ENCODE results near the gene CHCHD10.

CHCHD10 gene

DNA sequence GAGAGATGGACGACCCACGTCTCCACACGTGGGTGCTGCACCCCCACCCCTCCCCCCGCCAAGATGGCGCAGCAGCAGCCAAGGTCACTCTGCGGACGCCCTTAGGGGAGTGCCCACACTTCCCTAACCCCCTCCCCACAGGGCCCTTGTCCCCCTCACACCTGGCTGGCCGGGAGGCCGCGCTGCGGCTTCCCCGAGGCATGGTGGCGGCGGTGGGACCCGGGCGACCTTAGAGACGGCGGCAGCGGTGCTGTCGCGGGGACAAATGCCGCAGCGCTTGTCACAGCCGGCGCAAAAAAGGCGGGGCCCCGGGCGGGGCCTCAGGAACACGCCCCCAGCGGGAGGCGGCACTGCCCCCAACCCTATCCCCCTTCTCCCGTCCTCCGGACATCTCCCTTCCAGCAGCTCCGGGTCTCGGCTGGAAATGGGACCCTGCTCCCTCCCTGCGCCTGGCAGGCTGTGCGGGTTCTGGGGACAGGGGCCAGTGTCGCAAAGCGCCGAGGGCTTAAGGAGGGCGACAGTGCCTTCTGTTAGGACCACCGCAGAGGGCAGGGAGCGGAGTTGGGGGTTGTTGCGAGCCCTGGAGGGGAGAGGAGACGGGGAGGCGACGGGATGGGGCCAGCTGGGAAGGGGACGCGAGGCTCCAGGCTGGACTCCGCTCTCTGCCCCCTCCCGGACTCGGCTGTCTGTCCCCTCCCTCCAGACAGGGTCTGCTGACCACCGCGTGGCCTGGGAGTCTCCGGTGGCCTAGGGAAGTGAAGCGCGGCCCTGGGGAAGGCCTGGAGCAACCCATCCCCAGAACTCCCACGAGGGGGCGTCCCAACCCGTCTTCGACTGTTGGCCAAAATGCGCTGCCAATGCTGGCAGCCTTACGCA, at the start of gene CHCHD10:
TSS of gene CHCHD10 (minus strand) at position 300 of the 876 bp plus-strand sequence. CDS start at position 202, 98 bp downstream.
- H3K4me1 ChIP-seq (ENCODE audit: insufficient read depth, low read length), result peaks cover 28% of the 10 kb centered on the region

DNA sequence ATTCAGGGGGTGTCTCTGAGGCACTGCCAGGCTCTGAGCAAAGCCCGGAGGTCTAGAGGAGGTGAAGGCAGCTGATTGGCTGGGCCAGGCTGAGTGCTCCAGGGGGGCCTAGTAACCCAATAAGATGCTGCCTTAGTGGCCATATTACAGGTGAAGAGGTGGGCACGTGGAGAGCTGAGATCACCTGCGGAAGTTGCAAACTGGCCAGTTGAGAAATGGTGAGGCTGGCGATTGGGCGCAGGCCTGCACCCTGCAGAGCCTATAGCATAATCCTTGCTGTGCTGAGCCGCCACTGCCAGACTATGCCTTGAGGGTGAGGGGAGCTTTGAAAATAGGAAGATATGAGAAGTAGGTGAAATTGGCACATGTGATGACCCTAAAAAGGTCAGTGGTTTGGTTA, 49.4 kb upstream of the CHCHD10 start:
- no peak overlapping the region for H3K9ac ChIP-seq (ENCODE audit: low read length)
- no peaks in the 10 kb centered on the region for H3K4me1 ChIP-seq (ENCODE audit: insufficient read depth, low read length)
- H3K27me3 ChIP-seq (ENCODE audit: control insufficient read depth in 1 of 2, insufficient read depth in 2 of 2, low read length in 2 of 2), result no peaks in the 10 kb centered on the region
- no peaks in the 10 kb centered on the region for H3K9me3 ChIP-seq (ENCODE audit: low read length)
- peaks cover 50% of the 10 kb centered on the region for H3K36me3 ChIP-seq (ENCODE audit: insufficient read depth, low read length)
- no peak overlapping the region for H3K4me3 ChIP-seq (ENCODE audit: low read depth in 1 of 2, low read length in 2 of 2)
- no peak overlapping the region for H3K27ac ChIP-seq (ENCODE audit: low read depth, low read length)

More for the DNA sequence above, at the start of gene CHCHD10:
- Histone ChIP-seq H3K27me3 (ENCODE audit: control insufficient read depth in 1 of 2, insufficient read depth in 2 of 2, low read length in 2 of 2) (no peaks in the 10 kb centered on the region), H3K27ac (ENCODE audit: low read depth, low read length) (peak within 1 kb of the TSS; percentile 94), H3K9me3 (ENCODE audit: low read length) (no peaks in the 10 kb centered on the region), H3K4me3 (ENCODE audit: low read depth in 1 of 2, low read length in 2 of 2) (peak within 1 kb of the TSS; percentile 59 to 77), H3K36me3 (ENCODE audit: insufficient read depth, low read length) (no peaks in the 10 kb centered on the region), H3K9ac (ENCODE audit: low read length) (peak within 1 kb of the TSS; percentile 71)

DNA sequence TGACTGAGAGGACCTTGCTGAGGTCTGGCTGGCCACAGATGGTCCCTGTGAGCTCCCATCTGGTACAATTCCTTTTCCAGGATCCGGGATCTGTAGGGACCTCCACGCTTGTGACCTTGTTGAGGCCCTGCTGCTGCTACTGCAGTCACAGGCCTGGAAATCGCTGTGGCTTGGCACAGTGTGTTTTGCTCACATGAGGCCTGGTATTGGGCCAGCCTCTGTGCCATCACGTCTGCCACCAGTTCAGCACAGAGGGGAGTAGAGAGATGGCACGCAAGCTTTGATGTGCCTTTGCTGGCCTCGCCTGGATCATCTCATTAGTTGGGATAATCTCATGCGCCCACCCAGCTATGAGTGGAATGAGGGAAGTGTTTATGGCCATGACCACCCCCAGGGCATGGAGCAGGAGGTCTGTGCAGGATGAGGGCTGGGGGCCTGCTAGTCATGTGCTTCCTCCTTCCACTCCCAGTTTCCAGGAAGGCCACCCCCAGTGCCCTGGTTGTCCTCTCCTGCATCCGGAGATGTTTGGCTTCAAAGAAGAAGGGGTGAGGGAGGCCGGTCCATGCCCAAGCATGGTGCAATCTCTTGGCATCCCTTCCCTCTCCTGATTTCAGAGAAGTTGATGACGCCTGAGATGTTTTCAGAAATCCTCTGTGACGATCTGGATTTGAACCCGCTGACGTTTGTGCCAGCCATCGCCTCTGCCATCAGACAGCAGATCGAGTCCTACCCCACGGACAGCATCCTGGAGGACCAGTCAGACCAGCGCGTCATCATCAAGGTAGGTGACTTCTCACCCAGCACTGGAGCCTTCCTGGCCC, 48.6 kb upstream of the CHCHD10 start:
- no peak overlapping the region for H3K4me3 ChIP-seq (ENCODE audit: low read depth in 1 of 2, low read length in 2 of 2)
- no peaks in the 10 kb centered on the region for H3K9me3 ChIP-seq (ENCODE audit: low read length)
- no peak overlapping the region for H3K27ac ChIP-seq (ENCODE audit: low read depth, low read length)
- no peaks in the 10 kb centered on the region for H3K4me1 ChIP-seq (ENCODE audit: insufficient read depth, low read length)
- peaks cover 51% of the 10 kb centered on the region for H3K36me3 ChIP-seq (ENCODE audit: insufficient read depth, low read length)
- no peak overlapping the region for H3K9ac ChIP-seq (ENCODE audit: low read length)
- no peaks in the 10 kb centered on the region for H3K27me3 ChIP-seq (ENCODE audit: control insufficient read depth in 1 of 2, insufficient read depth in 2 of 2, low read length in 2 of 2)

DNA sequence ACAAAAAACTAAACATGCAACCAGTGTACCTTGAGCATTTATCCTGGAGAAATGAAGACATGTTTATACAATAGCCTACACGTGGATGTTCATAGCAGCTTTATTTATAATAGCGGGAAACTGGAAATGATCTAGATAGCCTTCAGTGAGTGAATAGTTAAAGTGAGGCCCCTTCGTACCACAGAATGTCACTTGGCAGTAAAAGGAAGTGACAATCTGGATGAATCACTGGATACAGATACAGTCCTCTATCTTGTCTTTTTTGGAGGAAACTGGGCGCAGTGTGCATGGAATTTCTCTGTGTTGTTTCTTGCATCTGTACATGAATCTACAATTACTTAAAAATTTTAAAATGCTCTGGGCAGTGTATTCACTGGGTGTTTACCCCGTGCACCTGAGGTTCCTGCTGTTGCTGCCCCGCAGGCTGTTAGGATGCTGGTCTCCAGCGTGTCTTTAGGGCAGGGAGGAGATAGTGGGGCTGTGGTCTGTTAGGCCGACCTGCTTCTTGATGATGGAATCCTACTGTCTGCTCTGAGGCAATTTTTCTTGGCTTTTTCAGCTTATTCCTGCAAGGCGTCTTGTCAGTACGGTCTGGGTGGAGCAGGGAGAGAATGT, 47.9 kb upstream of the CHCHD10 start:
- Histone ChIP-seq H3K36me3 (ENCODE audit: insufficient read depth, low read length) (peaks cover 50% of the 10 kb centered on the region), H3K4me3 (ENCODE audit: low read depth in 1 of 2, low read length in 2 of 2) (no peak overlapping the region), H3K9me3 (ENCODE audit: low read length) (no peaks in the 10 kb centered on the region), H3K27ac (ENCODE audit: low read depth, low read length) (no peak overlapping the region), H3K27me3 (ENCODE audit: control insufficient read depth in 1 of 2, insufficient read depth in 2 of 2, low read length in 2 of 2) (no peaks in the 10 kb centered on the region), H3K4me1 (ENCODE audit: insufficient read depth, low read length) (no peaks in the 10 kb centered on the region), H3K9ac (ENCODE audit: low read length) (no peak overlapping the region)

DNA sequence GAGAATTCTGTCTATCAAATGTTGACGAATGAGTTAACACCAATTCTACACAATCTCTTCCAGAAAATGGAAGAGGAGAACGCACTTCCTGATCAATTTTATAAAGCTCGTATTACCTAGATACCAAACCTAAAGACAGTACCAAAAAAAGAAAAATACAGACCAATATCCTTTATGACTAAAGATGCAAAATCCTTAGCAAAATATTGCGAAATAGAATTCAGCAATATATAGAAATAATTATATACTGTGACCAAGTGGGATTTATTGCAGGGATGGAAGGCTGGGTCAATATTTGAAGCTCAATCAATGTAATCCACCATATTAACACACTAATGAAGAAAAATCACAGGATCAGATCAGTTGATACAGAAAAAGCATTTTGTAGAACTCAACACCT, 44.6 kb upstream of the CHCHD10 start:
- Histone ChIP-seq H3K9ac (ENCODE audit: low read length) (no peak overlapping the region), H3K4me1 (ENCODE audit: insufficient read depth, low read length) (no peaks in the 10 kb centered on the region), H3K27ac (ENCODE audit: low read depth, low read length) (no peak overlapping the region), H3K4me3 (ENCODE audit: low read depth in 1 of 2, low read length in 2 of 2) (no peak overlapping the region), H3K27me3 (ENCODE audit: control insufficient read depth in 1 of 2, insufficient read depth in 2 of 2, low read length in 2 of 2) (no peaks in the 10 kb centered on the region), H3K36me3 (ENCODE audit: insufficient read depth, low read length) (peaks cover 25% of the 10 kb centered on the region), H3K9me3 (ENCODE audit: low read length) (no peaks in the 10 kb centered on the region)

DNA sequence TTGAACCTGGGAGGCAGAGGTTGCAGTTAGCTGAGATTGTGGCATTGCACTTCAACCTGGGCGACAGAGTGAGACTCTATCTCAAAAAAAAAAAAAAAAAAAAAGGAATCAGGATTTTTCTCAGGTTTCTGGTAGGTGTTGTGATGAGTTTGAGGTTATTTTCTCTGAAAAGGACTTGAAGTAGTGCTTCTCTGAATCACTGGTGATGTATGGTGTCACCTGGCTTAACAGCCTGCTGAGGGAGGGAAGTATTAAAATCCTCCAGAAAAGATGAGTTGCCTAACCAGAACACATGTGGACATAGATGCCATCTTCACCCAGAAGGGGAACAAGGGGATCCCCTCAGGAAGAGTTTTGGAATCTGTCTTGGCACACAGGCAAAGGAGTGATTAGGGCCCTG, 39.1 kb upstream of the CHCHD10 start:
- Histone ChIP-seq H3K36me3 (ENCODE audit: insufficient read depth, low read length) (peaks cover 60% of the 10 kb centered on the region), H3K4me3 (ENCODE audit: low read depth in 1 of 2, low read length in 2 of 2) (no peak overlapping the region), H3K27ac (ENCODE audit: low read depth, low read length) (no peak overlapping the region), H3K9me3 (ENCODE audit: low read length) (no peaks in the 10 kb centered on the region), H3K4me1 (ENCODE audit: insufficient read depth, low read length) (no peaks in the 10 kb centered on the region), H3K9ac (ENCODE audit: low read length) (no peak overlapping the region), H3K27me3 (ENCODE audit: control insufficient read depth in 1 of 2, insufficient read depth in 2 of 2, low read length in 2 of 2) (no peaks in the 10 kb centered on the region)

DNA sequence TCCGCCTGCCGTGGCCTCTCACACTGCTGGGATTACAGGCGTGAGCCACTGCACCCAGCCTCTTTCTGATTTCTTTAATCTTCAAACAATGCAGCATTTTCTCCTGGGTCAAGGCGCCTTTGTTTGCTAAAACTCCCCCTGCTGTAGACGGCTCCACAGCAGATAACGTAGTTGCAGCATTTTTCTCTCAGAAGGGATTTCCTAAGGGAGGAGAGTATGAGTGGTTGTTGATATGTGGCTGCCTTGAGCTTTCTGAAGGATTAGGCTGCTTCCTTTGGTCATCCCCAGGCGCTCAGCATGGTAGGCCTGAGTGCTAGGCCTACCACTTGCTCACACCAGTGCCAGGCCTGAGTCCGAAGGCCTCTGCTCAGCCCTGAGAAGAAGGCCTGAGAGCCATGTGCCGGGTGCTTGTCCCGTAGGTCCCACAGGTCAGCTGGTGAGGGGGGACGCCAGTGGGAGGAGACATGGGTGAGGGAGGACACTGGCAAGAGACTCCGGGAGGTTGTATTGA, 37.1 kb upstream of the CHCHD10 start:
- Histone ChIP-seq H3K9ac (ENCODE audit: low read length) (no peak overlapping the region), H3K4me1 (ENCODE audit: insufficient read depth, low read length) (no peaks in the 10 kb centered on the region), H3K9me3 (ENCODE audit: low read length) (no peaks in the 10 kb centered on the region), H3K27me3 (ENCODE audit: control insufficient read depth in 1 of 2, insufficient read depth in 2 of 2, low read length in 2 of 2) (no peaks in the 10 kb centered on the region), H3K36me3 (ENCODE audit: insufficient read depth, low read length) (peaks cover 68% of the 10 kb centered on the region), H3K4me3 (ENCODE audit: low read depth in 1 of 2, low read length in 2 of 2) (no peak overlapping the region), H3K27ac (ENCODE audit: low read depth, low read length) (no peak overlapping the region)

DNA sequence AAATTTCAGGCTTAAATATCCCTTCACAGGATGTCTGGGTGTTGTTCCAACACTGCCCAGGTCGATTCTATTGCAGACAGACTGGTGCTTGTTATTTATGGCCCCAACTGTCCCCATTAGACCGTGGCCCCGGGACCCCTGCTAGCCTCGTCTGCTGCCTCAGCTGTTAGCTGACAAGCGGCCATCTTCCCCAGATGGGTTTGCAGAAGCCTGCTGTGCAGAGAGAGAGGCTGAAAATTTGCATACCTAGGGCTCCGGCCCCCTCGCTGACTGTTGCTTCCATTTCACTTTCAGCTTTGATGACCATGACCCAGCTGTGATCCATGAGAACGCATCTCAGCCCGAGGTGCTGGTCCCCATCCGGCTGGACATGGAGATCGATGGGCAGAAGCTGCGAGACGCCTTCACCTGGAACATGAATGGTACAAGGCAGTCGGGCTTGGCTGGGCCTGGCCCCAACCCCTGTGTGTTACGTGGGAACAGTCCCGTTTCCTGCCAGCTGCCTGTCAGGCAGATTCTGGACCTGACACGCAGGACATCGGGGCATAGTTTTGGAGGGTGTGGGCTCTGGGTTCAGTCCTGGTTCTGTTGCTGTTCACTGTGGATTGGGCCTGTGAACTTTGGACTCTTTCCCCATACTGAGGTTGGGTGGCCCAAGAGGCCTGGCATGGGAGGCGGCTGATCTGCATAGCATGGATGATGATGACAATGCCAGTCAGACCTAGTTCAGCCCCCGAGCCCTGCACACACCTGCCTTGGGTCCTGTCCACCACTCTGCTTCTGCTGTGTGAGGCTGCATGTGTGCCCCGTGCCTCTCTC, 35.4 kb upstream of the CHCHD10 start:
- H3K9ac ChIP-seq (ENCODE audit: low read length), result no peak overlapping the region
- no peak overlapping the region for H3K4me3 ChIP-seq (ENCODE audit: low read depth in 1 of 2, low read length in 2 of 2)
- no peak overlapping the region for H3K27ac ChIP-seq (ENCODE audit: low read depth, low read length)
- no peaks in the 10 kb centered on the region for H3K27me3 ChIP-seq (ENCODE audit: control insufficient read depth in 1 of 2, insufficient read depth in 2 of 2, low read length in 2 of 2)
- H3K36me3 ChIP-seq (ENCODE audit: insufficient read depth, low read length), result peaks cover 68% of the 10 kb centered on the region
- no peaks in the 10 kb centered on the region for H3K9me3 ChIP-seq (ENCODE audit: low read length)
- no peaks in the 10 kb centered on the region for H3K4me1 ChIP-seq (ENCODE audit: insufficient read depth, low read length)

DNA sequence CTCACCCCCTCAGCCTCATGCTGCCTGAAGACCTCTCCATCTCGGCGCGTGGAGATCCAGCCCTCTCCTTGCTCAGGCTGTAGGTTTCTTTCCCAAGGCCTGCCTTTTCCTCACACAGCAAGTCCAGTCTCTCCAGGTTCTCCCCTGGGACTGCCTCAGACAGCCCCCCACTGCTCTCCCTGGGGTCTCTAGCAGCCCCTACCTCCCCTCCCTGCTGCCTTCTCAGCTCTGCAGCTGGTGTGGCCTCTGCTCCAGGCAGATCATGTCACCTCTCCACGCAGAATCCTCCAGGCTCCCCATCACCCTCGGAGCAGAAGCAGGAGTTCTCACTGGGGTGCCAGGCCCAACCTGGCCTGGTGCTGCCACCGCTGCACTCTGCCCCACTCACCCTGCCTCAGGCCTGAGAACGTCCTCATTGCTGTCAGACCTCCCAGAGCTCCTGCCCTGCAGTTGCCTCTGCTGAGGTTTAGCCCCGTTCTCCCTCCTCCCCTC, 34.2 kb upstream of the CHCHD10 start:
- H3K36me3 ChIP-seq (ENCODE audit: insufficient read depth, low read length), result peaks cover 65% of the 10 kb centered on the region
- H3K4me1 ChIP-seq (ENCODE audit: insufficient read depth, low read length), result no peaks in the 10 kb centered on the region
- no peaks in the 10 kb centered on the region for H3K9me3 ChIP-seq (ENCODE audit: low read length)
- no peak overlapping the region for H3K4me3 ChIP-seq (ENCODE audit: low read depth in 1 of 2, low read length in 2 of 2)
- no peak overlapping the region for H3K27ac ChIP-seq (ENCODE audit: low read depth, low read length)
- no peak overlapping the region for H3K9ac ChIP-seq (ENCODE audit: low read length)
- H3K27me3 ChIP-seq (ENCODE audit: control insufficient read depth in 1 of 2, insufficient read depth in 2 of 2, low read length in 2 of 2), result no peaks in the 10 kb centered on the region

DNA sequence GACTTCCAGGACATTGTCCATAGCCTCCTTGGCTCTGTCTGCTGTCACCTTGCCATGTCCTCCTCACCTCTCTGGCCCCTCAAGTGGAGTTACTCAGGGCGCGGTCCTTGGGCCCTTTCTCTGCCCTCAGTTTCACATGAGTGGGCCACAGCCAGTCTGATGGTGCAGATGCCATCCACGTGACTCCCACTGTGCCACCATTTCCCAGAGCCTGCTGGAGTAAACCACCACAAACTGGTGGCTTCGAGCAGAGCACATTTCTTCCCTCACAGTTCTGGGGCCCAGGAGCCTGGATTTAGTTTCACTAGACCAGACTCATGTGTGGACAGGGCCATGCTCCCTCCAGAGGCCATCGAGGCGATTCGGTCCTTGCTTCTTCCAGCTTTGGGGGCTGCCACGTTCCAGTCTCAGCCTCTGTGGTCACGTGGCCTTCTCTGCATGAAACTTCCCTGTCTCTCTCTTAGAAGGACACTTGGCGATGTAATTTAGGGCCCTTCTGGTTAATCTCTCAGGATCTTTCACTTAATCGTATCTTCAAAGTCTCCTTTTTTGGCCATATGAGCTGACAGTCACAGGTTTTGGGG, 33.6 kb upstream of the CHCHD10 start:
- Histone ChIP-seq H3K27ac (ENCODE audit: low read depth, low read length) (no peak overlapping the region), H3K4me3 (ENCODE audit: low read depth in 1 of 2, low read length in 2 of 2) (no peak overlapping the region), H3K27me3 (ENCODE audit: control insufficient read depth in 1 of 2, insufficient read depth in 2 of 2, low read length in 2 of 2) (no peaks in the 10 kb centered on the region), H3K36me3 (ENCODE audit: insufficient read depth, low read length) (peaks cover 63% of the 10 kb centered on the region), H3K9me3 (ENCODE audit: low read length) (no peaks in the 10 kb centered on the region), H3K9ac (ENCODE audit: low read length) (no peak overlapping the region), H3K4me1 (ENCODE audit: insufficient read depth, low read length) (no peaks in the 10 kb centered on the region)
